Loucy (cell line): Measurements from ENCODE around the gene MPL.

Experiments used
- H2AFZ ChIP-seq: fragments of 200-600 bp; sonication (generic); 2 replicates; pipeline ENCODE4 v1.6.0; 2016; ENCODE audit warnings: antibody characterized with exemption, mild to moderate bottlenecking, low read length, moderate library complexity
- H3F3A ChIP-seq: fragments of 200-600 bp; 2 replicates; pipeline ENCODE4 v1.6.0; 2016; ENCODE audit warnings: antibody characterized with exemption, low read depth, mild to moderate bottlenecking
- H3K27me3 ChIP-seq: fragments of 200-600 bp; sonication (generic); 2 replicates; pipeline ENCODE4 v1.6.1; 2014; ENCODE audit warnings: low read length, mild to moderate bottlenecking; ENCODE audit not compliant: insufficient read depth, poor library complexity, severe bottlenecking
- H3K36me3 ChIP-seq: fragments of 200-600 bp; sonication (generic); 2 replicates; pipeline ENCODE4 v1.6.1; 2016; ENCODE audit warnings: low read length; ENCODE audit not compliant: insufficient read depth
- H3K4me1 ChIP-seq: fragments of 200-600 bp; sonication (generic); 2 replicates; pipeline ENCODE4 v1.5.1; 2014; ENCODE audit warnings: low read length, mild to moderate bottlenecking; ENCODE audit not compliant: insufficient read depth, poor library complexity, severe bottlenecking
- H3K4me2 ChIP-seq: fragments of 200-600 bp; sonication (generic); 2 replicates; pipeline ENCODE4 v1.6.0; 2014; ENCODE audit warnings: antibody characterized with exemption, low read length, low read depth, mild to moderate bottlenecking; ENCODE audit not compliant: poor library complexity, severe bottlenecking
- H3K4me3 ChIP-seq: fragments of 200-600 bp; sonication (generic); 2 replicates; pipeline ENCODE4 v1.5.1; 2014; ENCODE audit warnings: low read length, mild to moderate bottlenecking, mixed read lengths; ENCODE audit not compliant: poor library complexity, severe bottlenecking
- H3K79me2 ChIP-seq: fragments of 200-600 bp; sonication (generic); 2 replicates; pipeline ENCODE4 v1.6.1; 2014; ENCODE audit warnings: low read length; ENCODE audit not compliant: insufficient read depth
- H3K9ac ChIP-seq: fragments of 200-600 bp; sonication (generic); 2 replicates; pipeline ENCODE4 v1.6.0; 2014; ENCODE audit warnings: mild to moderate bottlenecking, low read depth, low read length, moderate library complexity; ENCODE audit not compliant: poor library complexity, severe bottlenecking
- H3K9me2 ChIP-seq: fragments of 200-600 bp; sonication (generic); replicated peaks from 2 replicates; pipeline ENCODE4 v1.6.1; 2016; ENCODE audit warnings: low read depth, low read length, mixed read lengths
- H3K9me3 ChIP-seq: fragments of 200-600 bp; sonication (generic); 2 replicates; pipeline ENCODE4 v1.6.1; 2014; ENCODE audit warnings: mild to moderate bottlenecking, antibody characterized with exemption, low read length, low read depth; ENCODE audit not compliant: insufficient read depth
- H4K20me1 ChIP-seq: fragments of 200-600 bp; sonication (generic); 2 replicates; pipeline ENCODE4 v1.6.0; 2014; ENCODE audit warnings: antibody characterized with exemption, low read length, mild to moderate bottlenecking; ENCODE audit not compliant: insufficient read depth, poor library complexity, severe bottlenecking
- EZH2phosphoT487 ChIP-seq: fragments of 200-600 bp; IDR thresholded peaks from 2 replicates; pipeline ENCODE4 v1.6.1; 2018; ENCODE audit warnings: antibody characterized with exemption, mild to moderate bottlenecking, moderate library complexity, borderline replicate concordance
- TF ChIP-seq, protein P1 (sequence below): fragments of 200-600 bp; sonication (generic); conservative IDR thresholded peaks from 2 replicates; pipeline ENCODE4 v1.5.1; 2014; ENCODE audit warnings: mild to moderate bottlenecking, antibody characterized with exemption, low read length

Gene MPL

DNA sequence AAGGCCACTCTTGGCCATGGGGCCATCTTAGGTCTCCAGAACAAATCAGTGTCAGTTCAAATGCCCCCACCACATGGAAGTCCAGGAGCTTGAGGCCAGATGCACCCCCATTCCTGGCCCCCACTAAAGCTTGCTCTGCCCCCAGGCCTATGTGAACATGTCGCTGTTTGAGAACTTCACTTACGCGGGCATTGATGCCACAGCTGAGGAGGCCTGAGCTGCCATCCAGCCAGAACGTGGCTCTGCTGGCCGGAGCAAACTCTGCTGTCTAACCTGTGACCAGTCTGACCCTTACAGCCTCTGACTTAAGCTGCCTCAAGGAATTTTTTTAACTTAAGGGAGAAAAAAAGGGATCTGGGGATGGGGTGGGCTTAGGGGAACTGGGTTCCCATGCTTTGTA lies 15.1 kb upstream of the MPL start:
- H4K20me1 ChIP-seq: no peaks in the 10 kb centered on the region
- no peaks in the 10 kb centered on the region for H3K79me2 ChIP-seq
- TF ChIP-seq EZH2phosphoT487: no peak
- TF ChIP-seq, protein P1, sequence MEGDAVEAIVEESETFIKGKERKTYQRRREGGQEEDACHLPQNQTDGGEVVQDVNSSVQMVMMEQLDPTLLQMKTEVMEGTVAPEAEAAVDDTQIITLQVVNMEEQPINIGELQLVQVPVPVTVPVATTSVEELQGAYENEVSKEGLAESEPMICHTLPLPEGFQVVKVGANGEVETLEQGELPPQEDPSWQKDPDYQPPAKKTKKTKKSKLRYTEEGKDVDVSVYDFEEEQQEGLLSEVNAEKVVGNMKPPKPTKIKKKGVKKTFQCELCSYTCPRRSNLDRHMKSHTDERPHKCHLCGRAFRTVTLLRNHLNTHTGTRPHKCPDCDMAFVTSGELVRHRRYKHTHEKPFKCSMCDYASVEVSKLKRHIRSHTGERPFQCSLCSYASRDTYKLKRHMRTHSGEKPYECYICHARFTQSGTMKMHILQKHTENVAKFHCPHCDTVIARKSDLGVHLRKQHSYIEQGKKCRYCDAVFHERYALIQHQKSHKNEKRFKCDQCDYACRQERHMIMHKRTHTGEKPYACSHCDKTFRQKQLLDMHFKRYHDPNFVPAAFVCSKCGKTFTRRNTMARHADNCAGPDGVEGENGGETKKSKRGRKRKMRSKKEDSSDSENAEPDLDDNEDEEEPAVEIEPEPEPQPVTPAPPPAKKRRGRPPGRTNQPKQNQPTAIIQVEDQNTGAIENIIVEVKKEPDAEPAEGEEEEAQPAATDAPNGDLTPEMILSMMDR: no peak
- H3K27me3 ChIP-seq: no peaks in the 10 kb centered on the region
- H3K9ac ChIP-seq: no peak overlapping the region
- peaks cover 2% of the 10 kb centered on the region for H3K4me1 ChIP-seq
- H3K9me3 ChIP-seq: no peaks in the 10 kb centered on the region
- no peaks in the 10 kb centered on the region for H3K36me3 ChIP-seq
- H3K9me2 ChIP-seq: no peaks in the 10 kb centered on the region
- no peak overlapping the region for H2AFZ ChIP-seq
- no peak overlapping the region for H3K4me3 ChIP-seq
- no peaks in the 10 kb centered on the region for H3F3A ChIP-seq
- H3K4me2 ChIP-seq: no peak overlapping the region

DNA sequence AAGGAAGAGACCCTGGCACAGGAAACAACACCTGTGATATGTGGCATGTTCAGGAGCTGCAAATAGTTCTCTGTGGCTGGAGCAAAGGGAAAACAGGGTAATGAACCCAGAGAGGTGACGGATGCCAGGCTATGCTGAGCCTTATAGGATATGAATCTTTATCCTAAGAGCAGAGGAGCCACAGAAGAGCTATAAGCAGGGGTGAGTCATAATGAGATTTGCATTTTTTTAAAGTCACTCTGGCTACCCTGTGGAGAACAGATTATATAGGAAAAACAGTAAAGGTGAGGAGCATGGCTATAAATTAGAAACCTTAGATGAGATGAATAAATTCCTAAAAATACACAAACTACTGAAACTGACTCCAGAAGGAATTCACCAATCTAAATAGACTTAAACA lies 12.8 kb upstream of the MPL start:
- H3K9me3 ChIP-seq: peaks cover 4% of the 10 kb centered on the region; the same call in 1 of the 2 replicates
- no peaks in the 10 kb centered on the region for H3K27me3 ChIP-seq
- no peaks in the 10 kb centered on the region for H4K20me1 ChIP-seq
- H3K36me3 ChIP-seq: no peaks in the 10 kb centered on the region
- H3K4me3 ChIP-seq: no peak overlapping the region
- TF ChIP-seq EZH2phosphoT487: no peak
- TF ChIP-seq, protein P1: no peak
- no peaks in the 10 kb centered on the region for H3K9me2 ChIP-seq
- H3F3A ChIP-seq: no peaks in the 10 kb centered on the region
- H3K4me2 ChIP-seq: no peak overlapping the region
- peaks cover 4% of the 10 kb centered on the region for H3K4me1 ChIP-seq
- no peak overlapping the region for H2AFZ ChIP-seq
- no peak overlapping the region for H3K9ac ChIP-seq
- H3K79me2 ChIP-seq: no peaks in the 10 kb centered on the region

DNA sequence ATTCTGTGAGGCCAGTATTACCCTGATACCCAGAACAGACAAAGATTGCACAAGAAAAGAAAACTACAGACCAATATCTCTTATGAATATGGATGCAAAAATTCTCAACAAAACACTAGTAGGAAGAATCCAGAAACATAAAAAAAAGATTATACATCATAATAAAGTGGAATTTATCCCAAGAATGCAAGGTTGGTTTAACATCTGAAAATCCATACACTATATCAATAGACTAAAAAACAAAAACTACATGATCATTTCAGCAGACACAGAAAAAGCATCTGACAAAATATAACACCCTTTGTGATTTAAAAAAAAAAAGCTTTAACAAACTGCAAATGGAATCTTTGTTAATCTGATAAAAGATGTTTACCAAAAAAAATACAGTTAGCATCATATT lies 12.2 kb upstream of the MPL start:
- TF ChIP-seq EZH2phosphoT487: no peak
- TF ChIP-seq, protein P1: no peak
- Histone ChIP-seq H3K79me2 (no peaks in the 10 kb centered on the region), H3F3A (no peaks in the 10 kb centered on the region), H3K9me3 (peaks cover 4% of the 10 kb centered on the region; the same call in 1 of the 2 replicates), H3K4me3 (no peak overlapping the region), H3K4me2 (no peak overlapping the region), H3K9me2 (no peaks in the 10 kb centered on the region), H3K27me3 (no peaks in the 10 kb centered on the region), H3K36me3 (no peaks in the 10 kb centered on the region), H2AFZ (no peak overlapping the region), H4K20me1 (no peaks in the 10 kb centered on the region), H3K9ac (no peak overlapping the region), H3K4me1 (peaks cover 9% of the 10 kb centered on the region)
